GM12878 (cell line): ENCODE measurements around the gene BRAF. TPM values are rescaled to one million over a fixed set of nuclear protein-coding genes. Genes with fewer than 3 reads are reported as not detected.

Experiments used
- ATAC-seq: fragments of 200-7000 bp; cut with Tn5 transposase; 3 replicates; pipeline ENCODE4 v1.9.1; 2020; ENCODE audit warnings: mild to moderate bottlenecking, moderate library complexity
- BruUV-seq: library from RNA; stranded (reverse); fragments of 400-500 nt; replicated peaks from 2 replicates; lab custom pipeline; 2021; lab: Mats Ljungman, UMichigan
- CTCF ChIA-PET: fragments of 300-600 bp; sonication (Branson Sonifier 250); formaldehyde crosslinking; extraction: SDS; loops from one replicate; lab custom pipeline; 2021; ENCODE audit warnings: inconsistent platforms; lab: Yijun Ruan, JAX
- POLR2A ChIA-PET: fragments of 350-600 bp; formaldehyde crosslinking; extraction: SDS; loops from one replicate; lab custom pipeline; 2021; ENCODE audit warnings: inconsistent platforms; lab: Charles Lee
- RAD21 ChIA-PET: fragments of 300-600 bp; sonication (Branson Sonifier 250); formaldehyde crosslinking; loops from one replicate; lab custom pipeline; 2023; ENCODE audit warnings: antibody characterized with exemption; ENCODE audit not compliant: unreplicated experiment; lab: Charles Lee
- SMC1A ChIA-PET: fragments of 300-600 bp; sonication (Branson Sonifier 250); formaldehyde crosslinking; loops from one replicate; lab custom pipeline; 2023; ENCODE audit not compliant: unreplicated experiment, uncharacterized antibody; lab: Charles Lee
- DNase-seq: peaks from one replicate; pipeline ENCODE4 v3.0.0-alpha.2; 2011; ENCODE audit warnings: low read depth, low spot score
- FAIRE-seq: peaks from 3 replicates; lab custom pipeline; 2011; peaks lifted over from hg19 to GRCh38; lab: Jason Lieb, UNC
- H2AFZ ChIP-seq: 2 replicates; pipeline ENCODE4 v1.6.0; 2011; ENCODE audit warnings: low read depth, low read length, control low read depth; ENCODE audit not compliant: control insufficient read depth
- H3K27ac ChIP-seq: 2 replicates; pipeline ENCODE4 v1.5.1; 2011; ENCODE audit warnings: control low read depth; ENCODE audit not compliant: control insufficient read depth, insufficient read depth
- H3K27me3 ChIP-seq, 2 experiments: replicated peaks in 1 of 2; 2 replicates each; pipeline versions ENCODE4 v1.6.0 to v1.6.1; 2011; ENCODE audit warnings: low read length in 1 of 2; ENCODE audit not compliant: control insufficient read depth in 2 of 2, insufficient read depth in 2 of 2
- H3K36me3 ChIP-seq, 2 experiments: 2 replicates each; pipeline ENCODE4 v1.5.1; 2011; ENCODE audit warnings: low read length in 1 of 2; ENCODE audit not compliant: control insufficient read depth in 2 of 2, insufficient read depth in 2 of 2
- H3K4me1 ChIP-seq: 2 replicates; pipeline ENCODE4 v1.6.1; 2011; ENCODE audit warnings: mild to moderate bottlenecking, low read length, moderate library complexity, mixed read lengths; ENCODE audit not compliant: control insufficient read depth, insufficient read depth
- H3K4me2 ChIP-seq: 2 replicates; pipeline ENCODE4 v1.6.0; 2011; ENCODE audit warnings: control low read depth; ENCODE audit not compliant: control insufficient read depth, insufficient read depth
- H3K4me3 ChIP-seq: fragments of 200-600 bp; sonication (generic); 2 replicates; pipeline ENCODE4 v1.5.1; 2016
- H3K79me2 ChIP-seq: 2 replicates; pipeline ENCODE4 v1.6.0; 2011; ENCODE audit warnings: low read length; ENCODE audit not compliant: control insufficient read depth, insufficient read depth
- H3K9ac ChIP-seq: 2 replicates; pipeline ENCODE4 v1.8.0; 2011; ENCODE audit warnings: low read length, control low read depth, mixed read lengths; ENCODE audit not compliant: control insufficient read depth, insufficient read depth
- H3K9me3 ChIP-seq: replicated peaks from 3 replicates; pipeline ENCODE4 v1.5.1; 2011; ENCODE audit warnings: mild to moderate bottlenecking, low read length; ENCODE audit not compliant: control insufficient read depth, insufficient read depth
- H4K20me1 ChIP-seq: 2 replicates; pipeline ENCODE4 v1.6.0; 2011; ENCODE audit not compliant: control insufficient read depth, insufficient read depth
- LARP7 ChIP-seq: fragments of 450-650 bp; IDR thresholded peaks from 2 replicates; pipeline ENCODE4 v1.6.1; 2017; ENCODE audit warnings: mild to moderate bottlenecking
- ZNF622 ChIP-seq: fragments of 450-650 bp; IDR thresholded peaks from 2 replicates; pipeline ENCODE4 v1.6.1; 2017; ENCODE audit warnings: mild to moderate bottlenecking, inconsistent platforms
- WGBS: methylation state at CpG from one replicate; pipeline ENCODE4 v1.1.6; 2016; ENCODE audit warnings: low lambda C conversion rate; ENCODE audit not compliant: insufficient replicate concordance, insufficient coverage; ENCODE audit errors: missing lambda C conversion rate; 5-methylcytosine and 5-hydroxymethylcytosine counted together
- in situ Hi-C: fragments of 300-500 bp; cut with MboI; formaldehyde crosslinking; loops from 9 replicates; pipeline ENCODE4 v1.14.3; 2018; ENCODE audit warnings: mixed read lengths
- intact Hi-C: fragments of 100-400 bp; cut with micrococcal nuclease; formaldehyde crosslinking; loops from one replicate; pipeline ENCODE4 v1.14.2; 2022; ENCODE audit not compliant: unreplicated experiment
- polyA plus RNA-seq, 11 experiments: library from polyadenylated mRNA; depleted of rRNA in 4 of 11; unstranded in 6 of 11; stranded (reverse) in 5 of 11; fragments of >200 nt; fragmentation: Nextera tagmentation in 4 of 11; fragmentation: Illumina TruSeq in 1 of 11; extraction: Ambion mirVana in 4 of 11; extraction: Trizol in 1 of 11; gene quantifications; 1 replicate in 1 of 11; 2 replicates in 10 of 11; pipeline versions ENCODE4 v1.2.1 to v1.2.3, GENCODE V29; 2011 to 2016; ENCODE audit warnings: inconsistent platforms in 2 of 11, missing spikeins in 2 of 11, low read depth in 1 of 11
- total RNA-seq, 4 experiments: library from RNA; depleted of rRNA in 3 of 4; stranded (reverse); fragments of >200 nt in 3 of 4; fragmentation: Illumina TruSeq in 1 of 4; extraction: Trizol in 1 of 4; gene quantifications; 2 replicates each; pipeline versions ENCODE4 v1.2.1 to v1.2.3, GENCODE V29; 2013 to 2021
- TF ChIP-seq, protein P1 (sequence below): IDR thresholded peaks from 2 replicates; pipeline ENCODE4 v1.6.1; 2012; ENCODE audit warnings: improper control_type of control experiment, low read depth, low read length; ENCODE audit not compliant: insufficient replicate concordance
- TF ChIP-seq, protein P2 (sequence below): fragments of 450-650 bp; IDR thresholded peaks from 2 replicates; pipeline ENCODE4 v1.6.1; 2016; ENCODE audit warnings: mild to moderate bottlenecking, moderate library complexity, borderline replicate concordance

The BRAF gene
- total and polyA plus RNA-seq, 10 of the 15 experiments (the other 5 are each of a cell fraction or from before 2014, with no cell fraction given), result 2.6 to 31.0 (median 10.6) TPM

DNA sequence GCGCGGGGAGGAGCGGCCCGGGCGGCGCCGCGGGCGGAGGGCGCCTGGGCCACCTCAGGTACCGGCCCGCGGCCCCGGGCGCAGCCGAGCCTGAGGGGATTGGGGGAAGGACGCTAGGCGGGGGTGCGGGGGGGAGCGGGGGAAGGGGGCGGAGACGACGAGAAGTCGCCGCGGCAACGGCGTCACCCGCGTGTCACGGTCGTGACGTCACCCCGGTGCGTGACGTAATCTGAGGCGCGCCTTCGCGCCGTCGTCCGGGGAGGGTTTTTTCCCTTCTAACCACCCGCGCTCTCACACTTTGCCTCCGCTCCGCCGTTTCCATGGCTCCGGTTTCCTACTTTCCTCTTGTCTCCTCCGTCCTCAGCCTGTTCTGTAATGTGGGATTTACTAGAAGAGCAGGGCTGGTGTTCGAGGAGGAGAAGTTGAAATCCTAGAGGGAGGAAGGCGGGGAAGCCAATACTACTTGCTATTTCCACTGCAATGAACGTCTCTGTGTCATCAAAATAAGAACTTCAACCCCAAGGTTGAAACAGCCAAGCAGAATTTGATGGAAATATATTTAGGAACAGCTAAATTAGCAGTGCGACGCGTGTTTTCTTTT lies at the start of gene BRAF (continued):
- TF ChIP-seq, protein P1, sequence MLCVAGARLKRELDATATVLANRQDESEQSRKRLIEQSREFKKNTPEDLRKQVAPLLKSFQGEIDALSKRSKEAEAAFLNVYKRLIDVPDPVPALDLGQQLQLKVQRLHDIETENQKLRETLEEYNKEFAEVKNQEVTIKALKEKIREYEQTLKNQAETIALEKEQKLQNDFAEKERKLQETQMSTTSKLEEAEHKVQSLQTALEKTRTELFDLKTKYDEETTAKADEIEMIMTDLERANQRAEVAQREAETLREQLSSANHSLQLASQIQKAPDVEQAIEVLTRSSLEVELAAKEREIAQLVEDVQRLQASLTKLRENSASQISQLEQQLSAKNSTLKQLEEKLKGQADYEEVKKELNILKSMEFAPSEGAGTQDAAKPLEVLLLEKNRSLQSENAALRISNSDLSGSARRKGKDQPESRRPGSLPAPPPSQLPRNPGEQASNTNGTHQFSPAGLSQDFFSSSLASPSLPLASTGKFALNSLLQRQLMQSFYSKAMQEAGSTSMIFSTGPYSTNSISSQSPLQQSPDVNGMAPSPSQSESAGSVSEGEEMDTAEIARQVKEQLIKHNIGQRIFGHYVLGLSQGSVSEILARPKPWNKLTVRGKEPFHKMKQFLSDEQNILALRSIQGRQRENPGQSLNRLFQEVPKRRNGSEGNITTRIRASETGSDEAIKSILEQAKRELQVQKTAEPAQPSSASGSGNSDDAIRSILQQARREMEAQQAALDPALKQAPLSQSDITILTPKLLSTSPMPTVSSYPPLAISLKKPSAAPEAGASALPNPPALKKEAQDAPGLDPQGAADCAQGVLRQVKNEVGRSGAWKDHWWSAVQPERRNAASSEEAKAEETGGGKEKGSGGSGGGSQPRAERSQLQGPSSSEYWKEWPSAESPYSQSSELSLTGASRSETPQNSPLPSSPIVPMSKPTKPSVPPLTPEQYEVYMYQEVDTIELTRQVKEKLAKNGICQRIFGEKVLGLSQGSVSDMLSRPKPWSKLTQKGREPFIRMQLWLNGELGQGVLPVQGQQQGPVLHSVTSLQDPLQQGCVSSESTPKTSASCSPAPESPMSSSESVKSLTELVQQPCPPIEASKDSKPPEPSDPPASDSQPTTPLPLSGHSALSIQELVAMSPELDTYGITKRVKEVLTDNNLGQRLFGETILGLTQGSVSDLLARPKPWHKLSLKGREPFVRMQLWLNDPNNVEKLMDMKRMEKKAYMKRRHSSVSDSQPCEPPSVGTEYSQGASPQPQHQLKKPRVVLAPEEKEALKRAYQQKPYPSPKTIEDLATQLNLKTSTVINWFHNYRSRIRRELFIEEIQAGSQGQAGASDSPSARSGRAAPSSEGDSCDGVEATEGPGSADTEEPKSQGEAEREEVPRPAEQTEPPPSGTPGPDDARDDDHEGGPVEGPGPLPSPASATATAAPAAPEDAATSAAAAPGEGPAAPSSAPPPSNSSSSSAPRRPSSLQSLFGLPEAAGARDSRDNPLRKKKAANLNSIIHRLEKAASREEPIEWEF, result no peak

DNA sequence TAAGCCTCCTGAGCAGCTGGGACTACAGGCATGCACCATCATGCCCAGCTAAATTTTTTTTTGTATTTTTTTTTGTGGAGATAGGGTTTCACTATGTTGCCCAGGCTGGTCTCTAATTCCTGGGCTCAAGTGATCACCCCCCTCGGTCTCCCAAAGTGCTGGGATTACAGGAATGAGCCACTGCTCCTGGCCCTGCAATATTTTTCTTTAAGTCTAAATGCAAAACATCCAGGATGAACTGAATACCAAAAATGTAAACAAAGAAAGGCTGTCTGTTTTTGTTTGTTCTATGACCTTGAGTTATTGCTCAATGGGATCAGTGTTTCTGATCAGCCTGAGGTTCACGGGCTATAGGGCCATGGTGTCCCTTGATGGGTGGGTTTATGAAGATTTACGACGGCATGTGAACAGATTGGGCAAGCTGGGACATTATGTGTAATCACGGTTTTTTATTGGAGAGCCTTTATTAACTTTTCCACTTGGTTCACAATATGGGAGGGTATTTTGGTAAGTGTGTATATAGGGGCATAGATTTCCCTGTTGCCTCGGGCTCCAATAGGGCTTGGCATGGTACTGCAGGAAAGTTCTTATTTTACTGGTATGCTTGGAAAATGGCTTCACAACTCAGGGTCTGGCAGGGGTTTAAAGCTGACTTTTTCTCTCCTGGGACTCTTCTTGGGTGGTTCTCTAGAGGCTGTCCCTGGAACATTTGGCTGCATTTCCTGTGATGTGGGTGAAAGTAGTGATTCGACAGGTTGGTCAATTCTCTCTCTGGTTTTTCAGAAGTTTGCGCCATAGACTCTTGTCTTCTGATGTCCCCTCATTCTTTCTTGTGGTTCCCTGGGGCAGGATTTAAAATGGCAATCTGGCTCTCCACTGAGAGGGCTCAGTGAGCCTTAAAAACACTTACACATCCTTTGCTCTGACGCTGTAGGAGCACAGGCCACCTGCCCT lies 48.4 kb upstream of the BRAF start:
- no peak for DNase-seq
- Histone ChIP-seq H3K27ac (no peak overlapping the region), H4K20me1 (no peaks in the 10 kb centered on the region), H3K9me3 (no peaks in the 10 kb centered on the region), H3K9ac (no peak overlapping the region), H3K4me1 (no peaks in the 10 kb centered on the region), H2AFZ (no peak overlapping the region), H3K27me3 (no peaks in the 10 kb centered on the region), H3K4me3 (no peak overlapping the region), H3K4me2 (no peak overlapping the region), H3K36me3 (no peaks in the 10 kb centered on the region), H3K79me2 (no peaks in the 10 kb centered on the region)
- no TSS peak for BruUV-seq
- CTCF ChIA-PET, result interaction anchor here (1.3 kb wide), 2 partner anchors 10 to 298 kb away, joined by 3 to 5 read pairs; no protein-coding TSS in a partner anchor
- 51% methylated on average over 9 of the region's 9 CpGs for WGBS
- RAD21 ChIA-PET, result no interaction called here
- SMC1A ChIA-PET, result no interaction called here
- in situ Hi-C loops, result no loop called here
- TF ChIP-seq LARP7, result no peak
- no peak for TF ChIP-seq ZNF622
- TF ChIP-seq, protein P2, sequence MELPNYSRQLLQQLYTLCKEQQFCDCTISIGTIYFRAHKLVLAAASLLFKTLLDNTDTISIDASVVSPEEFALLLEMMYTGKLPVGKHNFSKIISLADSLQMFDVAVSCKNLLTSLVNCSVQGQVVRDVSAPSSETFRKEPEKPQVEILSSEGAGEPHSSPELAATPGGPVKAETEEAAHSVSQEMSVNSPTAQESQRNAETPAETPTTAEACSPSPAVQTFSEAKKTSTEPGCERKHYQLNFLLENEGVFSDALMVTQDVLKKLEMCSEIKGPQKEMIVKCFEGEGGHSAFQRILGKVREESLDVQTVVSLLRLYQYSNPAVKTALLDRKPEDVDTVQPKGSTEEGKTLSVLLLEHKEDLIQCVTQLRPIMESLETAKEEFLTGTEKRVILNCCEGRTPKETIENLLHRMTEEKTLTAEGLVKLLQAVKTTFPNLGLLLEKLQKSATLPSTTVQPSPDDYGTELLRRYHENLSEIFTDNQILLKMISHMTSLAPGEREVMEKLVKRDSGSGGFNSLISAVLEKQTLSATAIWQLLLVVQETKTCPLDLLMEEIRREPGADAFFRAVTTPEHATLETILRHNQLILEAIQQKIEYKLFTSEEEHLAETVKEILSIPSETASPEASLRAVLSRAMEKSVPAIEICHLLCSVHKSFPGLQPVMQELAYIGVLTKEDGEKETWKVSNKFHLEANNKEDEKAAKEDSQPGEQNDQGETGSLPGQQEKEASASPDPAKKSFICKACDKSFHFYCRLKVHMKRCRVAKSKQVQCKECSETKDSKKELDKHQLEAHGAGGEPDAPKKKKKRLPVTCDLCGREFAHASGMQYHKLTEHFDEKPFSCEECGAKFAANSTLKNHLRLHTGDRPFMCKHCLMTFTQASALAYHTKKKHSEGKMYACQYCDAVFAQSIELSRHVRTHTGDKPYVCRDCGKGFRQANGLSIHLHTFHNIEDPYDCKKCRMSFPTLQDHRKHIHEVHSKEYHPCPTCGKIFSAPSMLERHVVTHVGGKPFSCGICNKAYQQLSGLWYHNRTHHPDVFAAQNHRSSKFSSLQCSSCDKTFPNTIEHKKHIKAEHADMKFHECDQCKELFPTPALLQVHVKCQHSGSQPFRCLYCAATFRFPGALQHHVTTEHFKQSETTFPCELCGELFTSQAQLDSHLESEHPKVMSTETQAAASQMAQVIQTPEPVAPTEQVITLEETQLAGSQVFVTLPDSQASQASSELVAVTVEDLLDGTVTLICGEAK, result no peak
- no peak for FAIRE-seq
- intact Hi-C loops, result no loop called here
- POLR2A ChIA-PET, result no interaction called here
- no peak for ATAC-seq
